ENCODE results near the gene RAB6D.
"Not testable (repeated sequence)": the region's sequence is repeated elsewhere in the genome, so short reads cannot be mapped to it uniquely, and the experiment has no call there.

RAB6D gene

DNA sequence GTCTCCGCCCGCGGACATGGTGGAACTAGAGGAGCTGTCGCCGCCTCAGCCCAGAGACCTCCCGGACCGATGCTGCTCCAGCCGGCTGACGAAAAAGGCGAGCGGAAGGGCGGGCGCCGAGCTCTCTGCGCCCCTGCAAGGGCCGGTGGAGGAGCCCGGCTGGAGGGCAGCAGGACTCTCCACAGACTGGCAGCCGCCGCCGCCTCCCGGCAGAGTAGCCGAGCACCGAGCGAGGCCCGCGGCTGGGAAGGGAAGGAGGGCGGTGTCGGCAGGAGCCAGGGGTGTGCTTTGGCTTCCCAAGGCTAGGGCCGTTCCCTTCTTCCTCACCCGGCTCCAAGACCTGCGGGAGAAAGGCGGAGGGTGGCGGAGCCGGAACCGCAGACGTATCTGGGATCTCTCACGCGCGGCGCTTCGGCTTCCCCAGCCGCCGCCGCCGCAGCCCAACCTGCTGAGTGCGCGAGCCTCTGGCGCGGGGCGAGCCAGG is at the start of gene RAB6D:
RAB6D (minus strand) TSS at position 466 of the 484 bp plus-strand sequence; CDS start at position 18, 448 bp downstream.
- not testable (repeated sequence) for H3K36me3 ChIP-seq (ENCODE audit: control insufficient read depth in 1 of 2, insufficient read depth in 2 of 2, low read length in 2 of 2); H3K9me3 ChIP-seq (ENCODE audit: control insufficient read depth in 1 of 2, low read length in 2 of 2); H3K9ac ChIP-seq (ENCODE audit: low read depth in 1 of 2, low read length in 2 of 2); H3K27ac ChIP-seq (ENCODE audit: low read depth, low read length); H3K27me3 ChIP-seq (ENCODE audit: control insufficient read depth in 1 of 2, insufficient read depth in 2 of 2, low read length in 2 of 2); H3K4me1 ChIP-seq (ENCODE audit: control insufficient read depth in 1 of 2, insufficient read depth in 2 of 2, low read length in 2 of 2)
- peak within 1 kb of the TSS; percentile 29 to 32 for H3K4me3 ChIP-seq (ENCODE audit: low read depth in 1 of 2, low read length in 2 of 2)

DNA sequence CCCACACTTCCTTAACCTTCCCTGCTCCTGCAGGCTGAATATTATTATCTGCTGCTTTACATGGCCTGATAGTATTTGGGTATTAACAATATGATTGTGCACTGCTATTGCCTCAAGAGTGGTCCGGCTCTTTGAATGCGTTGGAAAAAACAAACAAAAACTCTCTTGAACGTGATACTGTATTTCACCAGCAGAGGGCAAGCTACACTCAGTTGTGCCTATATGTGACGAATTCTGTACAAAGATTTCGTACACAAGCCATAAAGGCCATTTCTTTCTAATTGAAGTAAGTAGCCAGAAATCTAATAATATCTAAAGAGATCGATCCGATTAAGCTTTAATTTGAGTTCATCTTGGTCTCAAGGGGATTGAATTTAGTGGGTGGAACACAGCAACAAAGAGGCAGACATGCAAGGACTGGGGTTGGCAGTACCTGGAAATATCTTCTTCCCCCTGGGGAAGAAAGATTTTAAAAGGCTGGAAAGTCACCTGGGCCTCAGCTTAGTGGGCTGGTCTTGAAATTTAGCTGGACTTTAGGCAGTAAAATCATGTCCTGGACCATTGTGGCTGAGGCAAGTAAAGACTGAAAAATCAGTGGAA is 49.3 kb upstream of the RAB6D start:
- no peak overlapping the region for H3K4me3 ChIP-seq (ENCODE audit: low read depth in 1 of 2, low read length in 2 of 2)
- H3K27ac ChIP-seq (ENCODE audit: low read depth, low read length), result no peak overlapping the region

DNA sequence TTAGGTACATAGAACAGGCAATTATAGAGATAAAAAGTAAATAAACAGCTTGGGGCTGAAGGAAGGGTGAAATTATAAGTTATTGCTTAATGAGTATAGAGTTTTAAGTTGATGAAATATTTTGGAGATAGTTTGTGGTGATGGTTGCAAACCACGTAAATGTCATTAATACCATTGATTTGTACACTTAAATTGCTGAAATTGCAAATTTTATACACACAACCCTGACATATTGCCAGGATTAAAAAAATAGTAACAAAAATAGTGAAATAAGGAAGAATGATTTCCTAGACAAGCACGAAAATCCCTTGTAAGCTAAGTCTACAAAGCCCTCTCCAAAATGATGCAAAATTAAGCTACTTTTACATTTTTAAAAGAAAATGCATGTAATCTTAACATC is 46.2 kb upstream of the RAB6D start:
- peaks cover 4 to 12% of the 10 kb centered on the region in 2 donors for H3K27me3 ChIP-seq (ENCODE audit: control insufficient read depth in 1 of 2, insufficient read depth in 2 of 2, low read length in 2 of 2)
- H3K4me3 ChIP-seq (ENCODE audit: low read depth in 1 of 2, low read length in 2 of 2), result no peak overlapping the region
- no peak overlapping the region for H3K27ac ChIP-seq (ENCODE audit: low read depth, low read length)
- H3K36me3 ChIP-seq (ENCODE audit: control insufficient read depth in 1 of 2, insufficient read depth in 2 of 2, low read length in 2 of 2), result no peaks in the 10 kb centered on the region
- no peaks in the 10 kb centered on the region for H3K9me3 ChIP-seq (ENCODE audit: control insufficient read depth in 1 of 2, low read length in 2 of 2)
- H3K9ac ChIP-seq (ENCODE audit: low read depth in 1 of 2, low read length in 2 of 2), result no peak overlapping the region
- H3K4me1 ChIP-seq (ENCODE audit: control insufficient read depth in 1 of 2, insufficient read depth in 2 of 2, low read length in 2 of 2), result no peaks in the 10 kb centered on the region

More for the DNA sequence above, 49.3 kb upstream of the RAB6D start:
- Histone ChIP-seq H3K36me3 (ENCODE audit: control insufficient read depth in 1 of 2, insufficient read depth in 2 of 2, low read length in 2 of 2) (no peaks in the 10 kb centered on the region), H3K4me1 (ENCODE audit: control insufficient read depth in 1 of 2, insufficient read depth in 2 of 2, low read length in 2 of 2) (no peaks in the 10 kb centered on the region), H3K9me3 (ENCODE audit: control insufficient read depth in 1 of 2, low read length in 2 of 2) (no peaks in the 10 kb centered on the region), H3K27me3 (ENCODE audit: control insufficient read depth in 1 of 2, insufficient read depth in 2 of 2, low read length in 2 of 2) (peaks cover 11% of the 10 kb centered on the region in 2 donors), H3K9ac (ENCODE audit: low read depth in 1 of 2, low read length in 2 of 2) (no peak overlapping the region)

DNA sequence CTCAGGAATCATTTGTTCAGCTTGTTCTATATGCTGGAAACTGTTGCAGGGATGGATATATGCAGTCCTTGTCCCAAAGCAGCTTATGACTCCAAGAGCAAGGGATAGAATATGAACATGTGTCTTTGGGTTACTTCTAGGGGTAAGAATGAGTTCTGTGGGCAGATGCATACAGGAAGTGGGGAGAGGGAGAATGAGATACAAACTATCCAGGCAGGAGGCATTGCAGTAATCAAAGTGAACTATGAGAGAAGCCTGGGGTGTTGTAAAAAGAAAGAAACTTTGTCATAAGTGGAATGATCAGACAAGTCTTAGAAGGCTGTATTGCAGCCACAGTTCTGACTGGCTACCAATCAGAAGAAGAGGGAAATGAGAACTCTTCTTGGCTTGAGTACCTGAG is 44.8 kb upstream of the RAB6D start:
- H3K36me3 ChIP-seq (ENCODE audit: control insufficient read depth in 1 of 2, insufficient read depth in 2 of 2, low read length in 2 of 2), result no peaks in the 10 kb centered on the region
- H3K4me1 ChIP-seq (ENCODE audit: control insufficient read depth in 1 of 2, insufficient read depth in 2 of 2, low read length in 2 of 2), result no peaks in the 10 kb centered on the region
- peaks cover 4 to 12% of the 10 kb centered on the region in 2 donors for H3K27me3 ChIP-seq (ENCODE audit: control insufficient read depth in 1 of 2, insufficient read depth in 2 of 2, low read length in 2 of 2)
- no peak overlapping the region for H3K27ac ChIP-seq (ENCODE audit: low read depth, low read length)
- H3K9ac ChIP-seq (ENCODE audit: low read depth in 1 of 2, low read length in 2 of 2), result no peak overlapping the region
- H3K9me3 ChIP-seq (ENCODE audit: control insufficient read depth in 1 of 2, low read length in 2 of 2), result no peaks in the 10 kb centered on the region
- H3K4me3 ChIP-seq (ENCODE audit: low read depth in 1 of 2, low read length in 2 of 2), result no peak overlapping the region

DNA sequence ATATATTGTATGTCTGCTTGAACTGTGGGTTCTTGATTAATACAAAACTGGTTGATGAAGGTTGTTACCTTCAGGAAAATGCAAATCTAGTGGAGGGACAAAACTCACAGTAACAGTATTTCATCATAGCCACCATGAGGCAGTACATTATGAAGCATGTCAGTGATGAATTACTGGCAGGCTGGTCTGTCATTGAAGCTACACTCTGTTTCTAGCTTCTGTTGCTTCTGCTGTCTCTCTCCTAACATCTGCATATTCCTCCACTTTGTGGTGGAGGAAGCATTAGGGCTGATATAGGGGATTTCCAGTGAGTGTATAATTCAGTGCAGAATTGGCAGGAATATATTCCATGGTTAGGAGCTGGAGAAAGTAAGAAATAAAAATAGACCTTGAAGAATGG is 44.2 kb upstream of the RAB6D start:
- H3K4me1 ChIP-seq (ENCODE audit: control insufficient read depth in 1 of 2, insufficient read depth in 2 of 2, low read length in 2 of 2), result no peaks in the 10 kb centered on the region
- peaks cover 4 to 10% of the 10 kb centered on the region in 2 donors for H3K27me3 ChIP-seq (ENCODE audit: control insufficient read depth in 1 of 2, insufficient read depth in 2 of 2, low read length in 2 of 2)
- no peaks in the 10 kb centered on the region for H3K9me3 ChIP-seq (ENCODE audit: control insufficient read depth in 1 of 2, low read length in 2 of 2)
- H3K4me3 ChIP-seq (ENCODE audit: low read depth in 1 of 2, low read length in 2 of 2), result no peak overlapping the region
- no peaks in the 10 kb centered on the region for H3K36me3 ChIP-seq (ENCODE audit: control insufficient read depth in 1 of 2, insufficient read depth in 2 of 2, low read length in 2 of 2)
- H3K9ac ChIP-seq (ENCODE audit: low read depth in 1 of 2, low read length in 2 of 2), result no peak overlapping the region
- H3K27ac ChIP-seq (ENCODE audit: low read depth, low read length), result no peak overlapping the region

DNA sequence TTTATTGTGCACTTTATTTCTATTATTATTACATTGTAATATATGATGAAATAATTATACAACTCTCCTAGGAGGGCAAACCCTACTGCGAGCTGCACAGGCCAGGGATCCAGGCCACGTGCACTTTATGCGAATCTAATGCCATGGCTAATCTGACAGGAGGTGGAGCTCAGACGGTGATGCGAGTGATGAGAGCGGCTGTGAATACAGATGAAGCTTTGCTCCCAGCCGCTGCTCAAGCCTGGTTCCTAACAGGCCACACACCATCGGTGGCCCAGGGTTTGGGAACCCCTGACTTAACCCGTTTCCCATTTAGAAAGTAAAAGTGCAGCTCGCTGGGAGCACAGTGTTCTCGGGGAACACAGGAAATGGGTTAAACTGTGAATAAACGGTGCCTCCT is 40.8 kb upstream of the RAB6D start:
- H3K27ac ChIP-seq (ENCODE audit: low read depth, low read length), result no peak overlapping the region
- peaks cover 4 to 10% of the 10 kb centered on the region in 2 donors for H3K27me3 ChIP-seq (ENCODE audit: control insufficient read depth in 1 of 2, insufficient read depth in 2 of 2, low read length in 2 of 2)

DNA sequence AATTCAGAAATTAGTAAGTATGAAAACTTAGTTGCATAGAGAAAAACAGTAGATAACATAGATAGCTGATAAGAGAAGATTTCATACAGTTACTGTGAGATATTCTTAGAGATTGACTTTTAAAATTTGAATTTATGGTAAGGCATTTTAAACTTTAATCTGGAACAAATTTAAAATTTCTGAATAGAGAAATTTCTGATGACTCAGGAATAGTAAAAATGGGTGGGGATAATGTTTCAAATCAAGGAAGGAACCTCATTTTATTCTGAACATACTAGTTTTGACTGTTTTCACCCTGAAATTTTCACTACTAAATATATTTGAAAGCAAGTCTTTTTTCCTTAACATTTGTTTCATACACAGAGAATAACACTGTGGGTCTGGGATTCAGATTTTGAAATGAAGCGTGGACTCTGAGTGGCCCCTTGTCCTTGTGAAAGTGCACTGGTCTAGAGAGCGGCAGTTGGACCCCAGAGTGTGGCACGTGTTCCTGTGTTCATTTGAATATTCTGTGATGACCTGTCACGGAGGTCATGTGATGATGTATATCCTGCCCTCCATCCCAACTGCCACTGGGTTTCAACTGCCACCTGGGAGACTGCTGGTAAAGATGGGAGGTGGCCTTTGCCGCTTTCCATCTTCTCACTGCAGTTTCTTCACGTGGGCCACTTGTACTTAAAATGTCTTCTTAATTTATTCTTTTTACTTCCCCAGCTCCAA is 38.5 kb upstream of the RAB6D start:
- H3K27me3 ChIP-seq (ENCODE audit: control insufficient read depth in 1 of 2, insufficient read depth in 2 of 2, low read length in 2 of 2), result peaks cover 0 to 6% of the 10 kb centered on the region in 2 donors
- no peaks in the 10 kb centered on the region for H3K36me3 ChIP-seq (ENCODE audit: control insufficient read depth in 1 of 2, insufficient read depth in 2 of 2, low read length in 2 of 2)
- H3K4me1 ChIP-seq (ENCODE audit: control insufficient read depth in 1 of 2, insufficient read depth in 2 of 2, low read length in 2 of 2), result no peaks in the 10 kb centered on the region

More for the DNA sequence above, 40.8 kb upstream of the RAB6D start:
- Histone ChIP-seq H3K9me3 (ENCODE audit: control insufficient read depth in 1 of 2, low read length in 2 of 2) (no peaks in the 10 kb centered on the region), H3K9ac (ENCODE audit: low read depth in 1 of 2, low read length in 2 of 2) (no peak overlapping the region), H3K4me1 (ENCODE audit: control insufficient read depth in 1 of 2, insufficient read depth in 2 of 2, low read length in 2 of 2) (no peaks in the 10 kb centered on the region), H3K36me3 (ENCODE audit: control insufficient read depth in 1 of 2, insufficient read depth in 2 of 2, low read length in 2 of 2) (no peaks in the 10 kb centered on the region), H3K4me3 (ENCODE audit: low read depth in 1 of 2, low read length in 2 of 2) (no peak overlapping the region)

DNA sequence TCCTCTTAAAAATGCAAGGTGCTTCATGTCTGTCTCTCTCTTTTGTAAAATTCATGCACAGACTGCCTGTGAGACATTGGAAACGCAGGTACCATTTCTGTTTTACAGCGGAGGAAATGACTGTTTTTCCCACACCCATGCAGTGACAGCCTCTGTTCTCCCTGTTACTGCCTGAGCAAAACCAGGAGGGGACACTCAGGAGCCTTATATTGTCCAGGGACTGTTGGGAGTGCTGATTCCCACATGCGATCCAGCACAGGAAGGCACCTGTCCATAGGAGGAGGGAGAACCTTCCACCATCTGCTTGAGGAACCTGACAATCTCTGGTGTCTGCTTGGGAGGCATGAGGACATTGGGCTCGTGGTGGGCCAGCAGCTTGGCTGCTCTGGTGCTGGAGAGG is 36.9 kb upstream of the RAB6D start:
- H3K4me3 ChIP-seq (ENCODE audit: low read depth in 1 of 2, low read length in 2 of 2), result no peak overlapping the region
- no peak overlapping the region for H3K27ac ChIP-seq (ENCODE audit: low read depth, low read length)
- H3K9me3 ChIP-seq (ENCODE audit: control insufficient read depth in 1 of 2, low read length in 2 of 2), result no peaks in the 10 kb centered on the region
- H3K9ac ChIP-seq (ENCODE audit: low read depth in 1 of 2, low read length in 2 of 2), result no peak overlapping the region
- no peaks in the 10 kb centered on the region for H3K36me3 ChIP-seq (ENCODE audit: control insufficient read depth in 1 of 2, insufficient read depth in 2 of 2, low read length in 2 of 2)
- H3K27me3 ChIP-seq (ENCODE audit: control insufficient read depth in 1 of 2, insufficient read depth in 2 of 2, low read length in 2 of 2), result no peaks in the 10 kb centered on the region
- no peaks in the 10 kb centered on the region for H3K4me1 ChIP-seq (ENCODE audit: control insufficient read depth in 1 of 2, insufficient read depth in 2 of 2, low read length in 2 of 2)

More for the DNA sequence above, 38.5 kb upstream of the RAB6D start:
- Histone ChIP-seq H3K9ac (ENCODE audit: low read depth in 1 of 2, low read length in 2 of 2) (no peak overlapping the region), H3K27ac (ENCODE audit: low read depth, low read length) (no peak overlapping the region), H3K9me3 (ENCODE audit: control insufficient read depth in 1 of 2, low read length in 2 of 2) (no peaks in the 10 kb centered on the region), H3K4me3 (ENCODE audit: low read depth in 1 of 2, low read length in 2 of 2) (no peak overlapping the region)

DNA sequence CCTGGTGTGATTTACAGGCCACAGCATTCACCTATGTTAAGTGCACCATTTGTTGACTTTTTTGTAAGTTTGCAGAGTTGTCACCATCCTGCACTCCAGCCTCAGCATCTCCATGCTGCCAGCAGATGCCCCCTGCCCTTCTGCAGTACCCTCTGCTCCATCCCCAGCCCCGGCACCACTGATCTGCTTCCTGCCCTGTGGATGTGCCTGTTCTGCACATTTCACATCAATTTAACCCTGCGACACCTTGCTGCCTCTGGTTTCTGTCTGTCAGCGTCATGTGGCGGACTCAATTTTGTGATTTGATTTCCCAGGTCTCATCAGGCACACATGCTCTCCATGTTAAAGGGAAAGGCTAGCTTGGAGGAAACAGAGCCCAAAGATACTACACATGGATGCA is 36.5 kb upstream of the RAB6D start:
- H3K9me3 ChIP-seq (ENCODE audit: control insufficient read depth in 1 of 2, low read length in 2 of 2); H3K27ac ChIP-seq (ENCODE audit: low read depth, low read length); H3K36me3 ChIP-seq (ENCODE audit: control insufficient read depth in 1 of 2, insufficient read depth in 2 of 2, low read length in 2 of 2); H3K4me1 ChIP-seq (ENCODE audit: control insufficient read depth in 1 of 2, insufficient read depth in 2 of 2, low read length in 2 of 2); H3K27me3 ChIP-seq (ENCODE audit: control insufficient read depth in 1 of 2, insufficient read depth in 2 of 2, low read length in 2 of 2); H3K4me3 ChIP-seq (ENCODE audit: low read depth in 1 of 2, low read length in 2 of 2); H3K9ac ChIP-seq (ENCODE audit: low read depth in 1 of 2, low read length in 2 of 2): not testable (repeated sequence)

DNA sequence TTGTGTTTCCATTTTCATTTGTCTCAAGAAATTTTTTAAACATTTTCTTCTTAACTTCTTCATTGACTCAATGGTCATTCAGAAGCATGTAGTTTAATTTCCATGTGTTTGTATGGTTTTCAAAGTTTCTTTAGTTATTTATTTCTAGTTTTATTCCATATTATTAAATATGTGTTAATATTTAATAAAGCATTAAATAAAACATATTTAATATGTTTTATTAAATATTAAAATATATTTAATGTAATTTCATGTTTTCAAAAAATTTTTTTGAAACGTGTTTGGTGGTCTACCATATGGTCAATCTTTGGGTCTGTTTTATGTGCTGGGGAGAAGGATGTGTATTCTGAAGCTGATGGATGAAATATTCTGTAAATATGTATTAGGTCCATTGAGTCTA is 32.2 kb upstream of the RAB6D start:
- H3K4me1 ChIP-seq (ENCODE audit: control insufficient read depth in 1 of 2, insufficient read depth in 2 of 2, low read length in 2 of 2); H3K36me3 ChIP-seq (ENCODE audit: control insufficient read depth in 1 of 2, insufficient read depth in 2 of 2, low read length in 2 of 2); H3K27me3 ChIP-seq (ENCODE audit: control insufficient read depth in 1 of 2, insufficient read depth in 2 of 2, low read length in 2 of 2); H3K9me3 ChIP-seq (ENCODE audit: control insufficient read depth in 1 of 2, low read length in 2 of 2); H3K9ac ChIP-seq (ENCODE audit: low read depth in 1 of 2, low read length in 2 of 2); H3K4me3 ChIP-seq (ENCODE audit: low read depth in 1 of 2, low read length in 2 of 2); H3K27ac ChIP-seq (ENCODE audit: low read depth, low read length): not testable (repeated sequence)
